ENCODE results near the gene SV2C. TPM values are rescaled to one million over a fixed set of nuclear protein-coding genes. Genes with fewer than 3 reads are reported as not detected.

The SV2C gene
- total RNA-seq, 2 donors from 2014 or later: 0.04 to 0.15 TPM

GRCh38 chr5:76303921-76304320 lies 220.7 kb downstream of the SV2C start:
- no peaks in the 10 kb centered on the region for H3K27me3 ChIP-seq
- H3K4me1 ChIP-seq: no peaks in the 10 kb centered on the region
- DNase-seq (ENCODE audit: low spot score): no peak
- H3K27ac ChIP-seq: no peak overlapping the region
- no peaks in the 10 kb centered on the region for H3K9me3 ChIP-seq
- H3K36me3 ChIP-seq: no peaks in the 10 kb centered on the region
- no peak overlapping the region for H3K4me3 ChIP-seq
- TF ChIP-seq CTCF (IDR thresholded peaks at IDR 0.05): no peak

- H3K4me3 ChIP-seq: no peak overlapping the region
- H3K36me3 ChIP-seq: no peaks in the 10 kb centered on the region
- DNase-seq (ENCODE audit: low spot score): no peak
- no peak for TF ChIP-seq CTCF (IDR thresholded peaks at IDR 0.05)
- H3K4me1 ChIP-seq: no peaks in the 10 kb centered on the region
- H3K9me3 ChIP-seq: no peaks in the 10 kb centered on the region
- H3K27ac ChIP-seq: no peak overlapping the region
- H3K27me3 ChIP-seq: no peaks in the 10 kb centered on the region
Measured at GRCh38 chr5:76305269-76305668, 222.1 kb downstream of the SV2C start.

GRCh38 chr5:76305775-76306174 lies 222.6 kb downstream of the SV2C start:
- no peaks in the 10 kb centered on the region for H3K9me3 ChIP-seq
- no peak for TF ChIP-seq CTCF (IDR thresholded peaks at IDR 0.05)
- H3K27me3 ChIP-seq: no peaks in the 10 kb centered on the region
- H3K4me3 ChIP-seq: no peak overlapping the region
- DNase-seq (ENCODE audit: low spot score): no peak
- H3K27ac ChIP-seq: no peak overlapping the region
- no peaks in the 10 kb centered on the region for H3K36me3 ChIP-seq
- no peaks in the 10 kb centered on the region for H3K4me1 ChIP-seq

- Histone ChIP-seq H3K4me1 (no peaks in the 10 kb centered on the region), H3K9me3 (no peaks in the 10 kb centered on the region), H3K27ac (no peak overlapping the region), H3K27me3 (no peaks in the 10 kb centered on the region), H3K36me3 (no peaks in the 10 kb centered on the region), H3K4me3 (no peak overlapping the region)
- no peak for TF ChIP-seq CTCF (IDR thresholded peaks at IDR 0.05)
- no peak for DNase-seq (ENCODE audit: low spot score)
Measured at GRCh38 chr5:76310208-76310607, 227.0 kb downstream of the SV2C start.

- no peak for DNase-seq (ENCODE audit: low spot score)
- no peaks in the 10 kb centered on the region for H3K36me3 ChIP-seq
- H3K9me3 ChIP-seq: no peaks in the 10 kb centered on the region
- no peaks in the 10 kb centered on the region for H3K4me1 ChIP-seq
- no peak overlapping the region for H3K27ac ChIP-seq
- H3K4me3 ChIP-seq: no peak overlapping the region
- no peak for TF ChIP-seq CTCF (IDR thresholded peaks at IDR 0.05)
- H3K27me3 ChIP-seq: no peaks in the 10 kb centered on the region
Measured at GRCh38 chr5:76312783-76313182, 229.6 kb downstream of the SV2C start.

- no peak overlapping the region for H3K27ac ChIP-seq
- no peak overlapping the region for H3K4me3 ChIP-seq
- DNase-seq (ENCODE audit: low spot score): no peak
- no peaks in the 10 kb centered on the region for H3K36me3 ChIP-seq
- H3K27me3 ChIP-seq: no peaks in the 10 kb centered on the region
- no peak for TF ChIP-seq CTCF (IDR thresholded peaks at IDR 0.05)
- no peaks in the 10 kb centered on the region for H3K9me3 ChIP-seq
- H3K4me1 ChIP-seq: no peaks in the 10 kb centered on the region
Measured at GRCh38 chr5:76314643-76315042, 231.5 kb downstream of the SV2C start.
